IMR-90 (cell line): ENCODE data around the gene RCBTB2. TPM values are rescaled to one million over a fixed set of nuclear protein-coding genes. Genes with fewer than 3 reads are reported as not detected.

Experiments
- ATAC-seq: fragments of 200-7000 bp; cut with Tn5 transposase; 2 replicates; pipeline ENCODE4 v1.9.1; 2020; ENCODE audit warnings: low read depth, mild to moderate bottlenecking, moderate library complexity
- BruUV-seq: library from RNA; stranded (reverse); fragments of 400-500 nt; replicated peaks from 2 replicates; lab custom pipeline; 2021; lab: Mats Ljungman, UMichigan
- CTCF ChIA-PET: fragments of 300-600 bp; formaldehyde crosslinking; extraction: SDS; loops from one replicate; lab custom pipeline; 2021; ENCODE audit warnings: antibody characterized with exemption; lab: Yijun Ruan, JAX
- POLR2A ChIA-PET: fragments of 300-600 bp; sonication (Branson Sonifier 250); formaldehyde crosslinking; loops from one replicate; lab custom pipeline; 2022; ENCODE audit warnings: antibody characterized with exemption; ENCODE audit not compliant: unreplicated experiment; lab: Charles Lee
- DNase-seq: peaks from one replicate; pipeline ENCODE4 v3.0.0; 2013
- H2AFZ ChIP-seq: replicated peaks from 2 replicates; pipeline ENCODE3; 2013; ENCODE audit warnings: low read length, mild to moderate bottlenecking; ENCODE audit not compliant: poor library complexity
- H2AK5ac ChIP-seq: 2 replicates; pipeline ENCODE4 v1.6.1; 2013; ENCODE audit warnings: low read depth, low read length, inconsistent platforms
- H2AK9ac ChIP-seq: replicated peaks from 2 replicates; pipeline ENCODE3; 2013; ENCODE audit warnings: mild to moderate bottlenecking, low read depth, low read length, moderate library complexity; ENCODE audit not compliant: poor library complexity
- H2BK120ac ChIP-seq: 2 replicates; pipeline ENCODE4 v1.6.1; 2013; ENCODE audit warnings: low read depth, low read length, inconsistent platforms
- H2BK15ac ChIP-seq: 3 replicates; pipeline ENCODE4 v1.6.1; 2013; ENCODE audit warnings: low read depth, low read length, inconsistent platforms
- H2BK20ac ChIP-seq: 2 replicates; pipeline ENCODE4 v1.6.1; 2013; ENCODE audit warnings: low read depth, mild to moderate bottlenecking, inconsistent platforms, low read length, moderate library complexity
- H2BK5ac ChIP-seq: 2 replicates; pipeline ENCODE4 v1.6.1; 2013; ENCODE audit warnings: mild to moderate bottlenecking, low read depth, low read length, inconsistent platforms; ENCODE audit not compliant: poor library complexity, severe bottlenecking
- H3K14ac ChIP-seq: replicated peaks from 2 replicates; pipeline ENCODE4 v1.6.1; 2013; ENCODE audit warnings: low read depth, low read length, inconsistent platforms
- H3K18ac ChIP-seq: 2 replicates; pipeline ENCODE4 v1.6.1; 2013; ENCODE audit warnings: low read depth, low read length, control low read depth
- H3K23ac ChIP-seq: 2 replicates; pipeline ENCODE4 v1.6.1; 2013; ENCODE audit warnings: low read depth, low read length, inconsistent platforms
- H3K27ac ChIP-seq: 2 replicates; pipeline ENCODE4 v1.5.1; 2013; ENCODE audit warnings: mild to moderate bottlenecking, control low read depth, low read length; ENCODE audit not compliant: insufficient read depth
- H3K27me3 ChIP-seq: 2 replicates; pipeline ENCODE4 v1.6.1; 2013; ENCODE audit warnings: low read length; ENCODE audit not compliant: control insufficient read depth, insufficient read depth
- H3K36me3 ChIP-seq: 2 replicates; pipeline ENCODE4 v1.6.1; 2013; ENCODE audit warnings: low read length, mixed read lengths; ENCODE audit not compliant: control insufficient read depth, insufficient read depth
- H3K4ac ChIP-seq: 2 replicates; pipeline ENCODE4 v1.6.1; 2013; ENCODE audit warnings: low read depth, low read length, inconsistent platforms
- H3K4me1 ChIP-seq: 2 replicates; pipeline ENCODE4 v1.6.1; 2013; ENCODE audit warnings: low read length, mixed read lengths; ENCODE audit not compliant: control insufficient read depth, insufficient read depth
- H3K4me2 ChIP-seq: 2 replicates; pipeline ENCODE4 v1.6.1; 2013; ENCODE audit warnings: low read depth, mild to moderate bottlenecking, control low read depth, low read length, moderate library complexity
- H3K4me3 ChIP-seq: 2 replicates; pipeline ENCODE4 v1.5.1; 2013; ENCODE audit warnings: low read depth, mild to moderate bottlenecking, control low read depth, low read length, moderate library complexity; ENCODE audit not compliant: insufficient read depth
- H3K56ac ChIP-seq: 2 replicates; pipeline ENCODE4 v1.6.1; 2013; ENCODE audit warnings: low read length, inconsistent platforms; ENCODE audit not compliant: insufficient read depth; ENCODE audit errors: extremely low read depth
- H3K79me1 ChIP-seq, 2 experiments: 2 replicates each; pipeline ENCODE4 v1.6.1; 2013; ENCODE audit warnings: low read length in 2 of 2, inconsistent platforms in 1 of 2, low read depth in 1 of 2
- H3K9ac ChIP-seq: 2 replicates; pipeline ENCODE4 v1.6.1; 2013; ENCODE audit warnings: low read depth, low read length, control low read depth
- H3K9me1 ChIP-seq: 2 replicates; pipeline ENCODE4 v1.6.1; 2013; ENCODE audit warnings: low read length, inconsistent platforms; ENCODE audit not compliant: insufficient read depth
- H3K9me3 ChIP-seq: 2 replicates; pipeline ENCODE4 v1.6.1; 2013; ENCODE audit warnings: low read length; ENCODE audit not compliant: control insufficient read depth, insufficient read depth
- H4K20me1 ChIP-seq: 2 replicates; pipeline ENCODE4 v1.6.1; 2013; ENCODE audit warnings: low read length, inconsistent platforms; ENCODE audit not compliant: insufficient read depth
- H4K5ac ChIP-seq: 2 replicates; pipeline ENCODE4 v1.6.1; 2013; ENCODE audit warnings: mild to moderate bottlenecking, low read depth, low read length, control low read depth
- H4K8ac ChIP-seq, 2 experiments: 2 replicates each; pipeline ENCODE4 v1.6.1; 2013; ENCODE audit warnings: low read depth in 2 of 2, low read length in 2 of 2, control low read depth in 1 of 2, inconsistent platforms in 1 of 2
- H4K91ac ChIP-seq: 2 replicates; pipeline ENCODE4 v1.6.1; 2013; ENCODE audit warnings: low read depth, low read length, inconsistent platforms; ENCODE audit not compliant: insufficient read depth
- BHLHE40 ChIP-seq: fragments of 150-350 bp; IDR thresholded peaks from 2 replicates; pipeline ENCODE4 v1.6.1; 2016; ENCODE audit warnings: mild to moderate bottlenecking, low read depth, low read length
- CEBPB ChIP-seq: IDR thresholded peaks from 2 replicates; pipeline ENCODE4 v1.6.1; 2012; ENCODE audit warnings: low read depth, low read length, improper control_type of control experiment
- CHD1 ChIP-seq: IDR thresholded peaks from 2 replicates; pipeline ENCODE4 v1.6.1; 2012; ENCODE audit warnings: low read depth, low read length, improper control_type of control experiment
- FOS ChIP-seq: fragments of 150-350 bp; IDR thresholded peaks from 2 replicates; pipeline ENCODE4 v1.6.1; 2016; ENCODE audit warnings: low read depth, low read length
- MAFK ChIP-seq: IDR thresholded peaks from 2 replicates; pipeline ENCODE4 v1.6.1; 2012; ENCODE audit warnings: low read depth, low read length, improper control_type of control experiment
- MAZ ChIP-seq: IDR thresholded peaks from 2 replicates; pipeline ENCODE4 v1.6.1; 2012; ENCODE audit warnings: low read depth, mild to moderate bottlenecking, low read length, improper control_type of control experiment, moderate library complexity, borderline replicate concordance
- MXI1 ChIP-seq: IDR thresholded peaks from 2 replicates; pipeline ENCODE4 v1.6.1; 2012; ENCODE audit warnings: low read depth, mild to moderate bottlenecking, low read length, moderate library complexity, borderline replicate concordance
- NFE2L2 ChIP-seq: fragments of 150-350 bp; IDR thresholded peaks from 2 replicates; pipeline ENCODE4 v1.6.1; 2016; ENCODE audit warnings: low read depth, mild to moderate bottlenecking, low read length
- POLR2A ChIP-seq: IDR thresholded peaks from 2 replicates; pipeline ENCODE4 v1.6.1; 2012; ENCODE audit warnings: mild to moderate bottlenecking, low read depth, low read length
- RAD21 ChIP-seq: IDR thresholded peaks from 2 replicates; pipeline ENCODE4 v1.6.1; 2012; ENCODE audit warnings: low read length, improper control_type of control experiment
- RCOR1 ChIP-seq: IDR thresholded peaks from 2 replicates; pipeline ENCODE4 v1.6.1; 2012; ENCODE audit warnings: mild to moderate bottlenecking, low read length, improper control_type of control experiment; ENCODE audit not compliant: insufficient replicate concordance
- RFX5 ChIP-seq: IDR thresholded peaks from 2 replicates; pipeline ENCODE4 v1.8.0; 2012; ENCODE audit warnings: low read depth, mild to moderate bottlenecking, low read length, moderate library complexity
- SMC3 ChIP-seq: fragments of 150-350 bp; IDR thresholded peaks from 2 replicates; pipeline ENCODE4 v1.6.1; 2016; ENCODE audit warnings: low read depth, mild to moderate bottlenecking, antibody characterized with exemption, low read length, moderate library complexity
- WGBS, 2 experiments: methylation state at CpG; one replicate each; pipeline versions ENCODE4 v1.1.5 to v1.1.7; 2013; ENCODE audit warnings: missing lambda C conversion rate in 2 of 2; ENCODE audit not compliant: insufficient read length in 1 of 2; ENCODE audit errors: extremely low coverage in 2 of 2; 5-methylcytosine and 5-hydroxymethylcytosine counted together
- dilution Hi-C: fragments of 300-500 bp; cut with HindIII; formaldehyde crosslinking; loops from one replicate; pipeline ENCODE4 v1.14.3; 2018; ENCODE audit warnings: low sequenced_read_pairs; ENCODE audit not compliant: unreplicated experiment
- in situ Hi-C: fragments of 300-500 bp; cut with MboI; formaldehyde crosslinking; loops from 3 replicates; pipeline ENCODE4 v1.14.3; 2019; ENCODE audit warnings: low sequenced_read_pairs, inconsistent platforms, mixed read lengths
- intact Hi-C: fragments of 100-400 bp; cut with micrococcal nuclease; formaldehyde crosslinking; loops from 2 replicates; pipeline ENCODE4 v1.10.0; 2022
- polyA plus RNA-seq, 3 experiments: library from polyadenylated mRNA; depleted of rRNA; stranded (reverse); fragments of >200 nt; gene quantifications; 2 replicates each; pipeline ENCODE4 v1.2.3, GENCODE V29; 2012; ENCODE audit warnings: low replicate concordance in 1 of 3
- total RNA-seq: library from RNA; depleted of rRNA; stranded (reverse); fragments of >200 nt; gene quantifications from 2 replicates; pipeline ENCODE4 v1.2.3, GENCODE V29; 2012
- TF ChIP-seq, protein P1 (sequence below): fragments of 150-350 bp; IDR thresholded peaks from 2 replicates; pipeline ENCODE4 v1.6.1; 2017; ENCODE audit warnings: mild to moderate bottlenecking, antibody characterized with exemption, low read length, low read depth
- TF ChIP-seq, protein P2 (sequence below): fragments of 150-350 bp; IDR thresholded peaks from 2 replicates; pipeline ENCODE4 v1.6.1; 2016; ENCODE audit warnings: low read depth, mild to moderate bottlenecking, low read length, moderate library complexity, borderline replicate concordance
- TF ChIP-seq, protein P3 (sequence below): conservative IDR thresholded peaks from 2 replicates; pipeline ENCODE4 v1.5.1; 2012; ENCODE audit warnings: mild to moderate bottlenecking, low read depth, low read length, improper control_type of control experiment

RCBTB2 gene
- total and polyA plus RNA-seq, 2 of the 4 experiments (the other 2 are of a cell fraction) = 4.0 to 5.2 TPM

DNA sequence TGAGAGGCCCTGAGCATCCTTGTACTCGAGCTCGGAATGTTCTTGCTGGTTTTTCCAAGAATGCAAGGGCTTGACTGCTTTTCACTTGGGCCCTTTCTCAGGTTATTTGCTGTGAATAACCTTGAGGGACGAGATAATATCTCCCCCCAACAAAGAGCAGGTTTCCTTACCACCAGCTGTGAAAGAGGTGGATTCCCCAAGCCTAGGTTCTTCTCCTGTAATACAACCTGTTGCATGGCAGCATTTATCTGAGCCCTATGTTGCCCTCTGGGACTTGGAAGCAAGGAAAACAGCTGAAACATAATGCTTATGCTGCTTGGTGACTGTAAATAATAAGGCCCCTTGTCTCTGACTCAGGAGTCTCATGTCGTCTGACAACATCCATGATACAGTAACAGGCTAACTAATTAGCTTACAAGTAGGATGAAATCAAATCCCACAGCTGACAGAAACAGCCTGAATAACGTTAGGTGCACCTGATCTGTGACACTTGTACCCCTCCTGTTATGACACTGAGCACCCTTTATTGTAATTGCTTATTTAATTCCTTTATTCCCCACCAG is 43.6 kb upstream of the RCBTB2 start:
- H4K20me1 ChIP-seq = no peaks in the 10 kb centered on the region
- H3K9me3 ChIP-seq = no peaks in the 10 kb centered on the region
- no peaks in the 10 kb centered on the region for H3K9me1 ChIP-seq
- no peak overlapping the region for H2BK5ac ChIP-seq
- H3K4me2 ChIP-seq = no peak overlapping the region
- in situ Hi-C loops = loop anchor here (5.0 to 10.0 kb wide), 2 partner anchors 242 to 449 kb away; no protein-coding TSS in a partner anchor
- H3K14ac ChIP-seq = no peak overlapping the region
- no peak overlapping the region for H4K5ac ChIP-seq
- H3K27ac ChIP-seq = no peak overlapping the region
- H2AK5ac ChIP-seq = no peak overlapping the region
- dilution Hi-C loops = no loop called here
- no peak for TF ChIP-seq BHLHE40
- no peak for TF ChIP-seq RCOR1
- no peak for TF ChIP-seq MAFK
- TF ChIP-seq, protein P1, sequence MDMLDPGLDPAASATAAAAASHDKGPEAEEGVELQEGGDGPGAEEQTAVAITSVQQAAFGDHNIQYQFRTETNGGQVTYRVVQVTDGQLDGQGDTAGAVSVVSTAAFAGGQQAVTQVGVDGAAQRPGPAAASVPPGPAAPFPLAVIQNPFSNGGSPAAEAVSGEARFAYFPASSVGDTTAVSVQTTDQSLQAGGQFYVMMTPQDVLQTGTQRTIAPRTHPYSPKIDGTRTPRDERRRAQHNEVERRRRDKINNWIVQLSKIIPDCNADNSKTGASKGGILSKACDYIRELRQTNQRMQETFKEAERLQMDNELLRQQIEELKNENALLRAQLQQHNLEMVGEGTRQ = no peak
- TF ChIP-seq CHD1 = no peak
- TF ChIP-seq SMC3 = no peak
- TF ChIP-seq MAZ = no peak
- TF ChIP-seq MXI1 = no peak
- no peak for TF ChIP-seq RFX5
- TF ChIP-seq, protein P2, sequence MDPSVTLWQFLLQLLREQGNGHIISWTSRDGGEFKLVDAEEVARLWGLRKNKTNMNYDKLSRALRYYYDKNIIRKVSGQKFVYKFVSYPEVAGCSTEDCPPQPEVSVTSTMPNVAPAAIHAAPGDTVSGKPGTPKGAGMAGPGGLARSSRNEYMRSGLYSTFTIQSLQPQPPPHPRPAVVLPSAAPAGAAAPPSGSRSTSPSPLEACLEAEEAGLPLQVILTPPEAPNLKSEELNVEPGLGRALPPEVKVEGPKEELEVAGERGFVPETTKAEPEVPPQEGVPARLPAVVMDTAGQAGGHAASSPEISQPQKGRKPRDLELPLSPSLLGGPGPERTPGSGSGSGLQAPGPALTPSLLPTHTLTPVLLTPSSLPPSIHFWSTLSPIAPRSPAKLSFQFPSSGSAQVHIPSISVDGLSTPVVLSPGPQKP = no peak
- no peak for TF ChIP-seq CEBPB
- no peak for TF ChIP-seq NFE2L2
- no peak for TF ChIP-seq POLR2A
- TF ChIP-seq RAD21 = no peak
- TF ChIP-seq, protein P3, sequence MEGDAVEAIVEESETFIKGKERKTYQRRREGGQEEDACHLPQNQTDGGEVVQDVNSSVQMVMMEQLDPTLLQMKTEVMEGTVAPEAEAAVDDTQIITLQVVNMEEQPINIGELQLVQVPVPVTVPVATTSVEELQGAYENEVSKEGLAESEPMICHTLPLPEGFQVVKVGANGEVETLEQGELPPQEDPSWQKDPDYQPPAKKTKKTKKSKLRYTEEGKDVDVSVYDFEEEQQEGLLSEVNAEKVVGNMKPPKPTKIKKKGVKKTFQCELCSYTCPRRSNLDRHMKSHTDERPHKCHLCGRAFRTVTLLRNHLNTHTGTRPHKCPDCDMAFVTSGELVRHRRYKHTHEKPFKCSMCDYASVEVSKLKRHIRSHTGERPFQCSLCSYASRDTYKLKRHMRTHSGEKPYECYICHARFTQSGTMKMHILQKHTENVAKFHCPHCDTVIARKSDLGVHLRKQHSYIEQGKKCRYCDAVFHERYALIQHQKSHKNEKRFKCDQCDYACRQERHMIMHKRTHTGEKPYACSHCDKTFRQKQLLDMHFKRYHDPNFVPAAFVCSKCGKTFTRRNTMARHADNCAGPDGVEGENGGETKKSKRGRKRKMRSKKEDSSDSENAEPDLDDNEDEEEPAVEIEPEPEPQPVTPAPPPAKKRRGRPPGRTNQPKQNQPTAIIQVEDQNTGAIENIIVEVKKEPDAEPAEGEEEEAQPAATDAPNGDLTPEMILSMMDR = no peak
- TF ChIP-seq FOS = no peak
- H2BK15ac ChIP-seq = no peak overlapping the region
- no peak overlapping the region for H2AK9ac ChIP-seq
- no peaks in the 10 kb centered on the region for H3K36me3 ChIP-seq
- CTCF ChIA-PET = interaction anchor here (0.6 kb wide), 1 partner anchor 261 kb away, joined by 3 read pairs; no protein-coding TSS in a partner anchor
- H2BK20ac ChIP-seq = no peak overlapping the region
- intact Hi-C loops = no loop called here
- H3K56ac ChIP-seq = no peak overlapping the region
- no peak overlapping the region for H3K9ac ChIP-seq
- H3K4me3 ChIP-seq = no peak overlapping the region
- H2AFZ ChIP-seq = no peak overlapping the region
- no peak for ATAC-seq
- H2BK120ac ChIP-seq = no peak overlapping the region
- no peak overlapping the region for H3K18ac ChIP-seq
- H3K4ac ChIP-seq = no peak overlapping the region
- H3K79me1 ChIP-seq = no peaks in the 10 kb centered on the region
- no peak overlapping the region for H4K91ac ChIP-seq
- H4K8ac ChIP-seq = no peak overlapping the region
- H3K23ac ChIP-seq = no peak overlapping the region
- no CpG with 5 or more reads among the region's 5 CpGs for WGBS, 2 experiments
- BruUV-seq = no TSS peak
- POLR2A ChIA-PET = no interaction called here
- no peak for DNase-seq
- no peaks in the 10 kb centered on the region for H3K4me1 ChIP-seq
- 0 out of 2 replicates have a peak, but pooled peaks cover 2% of the 10 kb centered on the region for H3K27me3 ChIP-seq
